SK-N-MC (cell line): ENCODE measurements around the gene EEF1AKMT3.

ENCODE experiments used
- EZH2 ChIP-seq: fragments of 200-600 bp; sonication (generic); IDR thresholded peaks from one replicate; pipeline ENCODE4 v1.6.1; 2017; ENCODE audit warnings: antibody characterized with exemption
- POLR2AphosphoS5 ChIP-seq: IDR thresholded peaks from 2 replicates; pipeline ENCODE4 v1.6.1; 2012; ENCODE audit warnings: mild to moderate bottlenecking, low read depth, low read length, borderline replicate concordance

DNA sequence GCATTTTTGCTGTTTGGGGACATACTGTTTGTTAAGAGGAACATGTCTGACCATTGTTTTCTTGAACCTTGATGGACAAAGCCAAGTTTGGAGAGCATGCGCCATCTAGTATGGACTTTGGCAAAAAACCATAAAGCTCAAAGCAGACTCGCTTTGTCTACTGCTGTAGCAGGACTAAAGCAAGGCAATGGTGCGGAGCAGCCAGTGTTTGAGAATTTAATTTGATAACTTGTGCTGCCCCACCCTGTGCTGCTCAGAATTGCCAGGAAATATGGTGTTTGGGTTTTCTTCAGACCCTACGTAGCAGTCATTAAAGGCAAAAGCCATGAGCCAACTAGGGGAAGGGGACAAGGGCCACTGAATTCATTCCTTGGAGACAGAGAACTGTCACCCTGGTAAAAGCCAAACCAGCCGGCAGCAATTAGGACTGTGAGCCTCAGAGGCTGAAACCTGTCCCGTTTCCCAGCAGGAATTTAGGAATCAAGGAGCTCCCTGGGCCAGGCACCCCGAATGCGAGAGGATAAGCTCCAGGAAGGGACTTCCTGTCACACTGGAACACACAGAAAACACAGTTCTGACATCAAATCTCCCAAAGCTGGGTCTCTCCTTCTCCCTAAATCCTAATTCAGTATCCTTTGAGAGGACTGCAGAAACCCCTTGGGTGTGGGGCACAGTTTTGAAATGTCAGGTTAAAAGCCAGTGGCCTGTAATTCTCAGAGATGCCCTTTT is 45.0 kb downstream of the EEF1AKMT3 start:
- no peak for TF ChIP-seq POLR2AphosphoS5
- TF ChIP-seq EZH2 = no peak
